GM12878 (cell line): ENCODE measurements around the gene OR1S1. TPM values are rescaled to one million over a fixed set of nuclear protein-coding genes. Genes with fewer than 3 reads are reported as not detected.

Experiments
- ATAC-seq: fragments of 200-7000 bp; cut with Tn5 transposase; 3 replicates; pipeline ENCODE4 v1.9.1; 2020; ENCODE audit warnings: mild to moderate bottlenecking, moderate library complexity
- BruUV-seq: library from RNA; stranded (reverse); fragments of 400-500 nt; replicated peaks from 2 replicates; lab custom pipeline; 2021; lab: Mats Ljungman, UMichigan
- CTCF ChIA-PET: fragments of 300-600 bp; sonication (Branson Sonifier 250); formaldehyde crosslinking; extraction: SDS; loops from one replicate; lab custom pipeline; 2021; ENCODE audit warnings: inconsistent platforms; lab: Yijun Ruan, JAX
- POLR2A ChIA-PET: fragments of 350-600 bp; formaldehyde crosslinking; extraction: SDS; loops from one replicate; lab custom pipeline; 2021; ENCODE audit warnings: inconsistent platforms; lab: Charles Lee
- RAD21 ChIA-PET: fragments of 300-600 bp; sonication (Branson Sonifier 250); formaldehyde crosslinking; loops from one replicate; lab custom pipeline; 2023; ENCODE audit warnings: antibody characterized with exemption; ENCODE audit not compliant: unreplicated experiment; lab: Charles Lee
- SMC1A ChIA-PET: fragments of 300-600 bp; sonication (Branson Sonifier 250); formaldehyde crosslinking; loops from one replicate; lab custom pipeline; 2023; ENCODE audit not compliant: unreplicated experiment, uncharacterized antibody; lab: Charles Lee
- DNase-seq: peaks from one replicate; pipeline ENCODE4 v3.0.0-alpha.2; 2011; ENCODE audit warnings: low read depth, low spot score
- FAIRE-seq: peaks from 3 replicates; lab custom pipeline; 2011; peaks lifted over from hg19 to GRCh38; lab: Jason Lieb, UNC
- H2AFZ ChIP-seq: 2 replicates; pipeline ENCODE4 v1.6.0; 2011; ENCODE audit warnings: low read depth, low read length, control low read depth; ENCODE audit not compliant: control insufficient read depth
- H3K27ac ChIP-seq: 2 replicates; pipeline ENCODE4 v1.5.1; 2011; ENCODE audit warnings: control low read depth; ENCODE audit not compliant: control insufficient read depth, insufficient read depth
- H3K27me3 ChIP-seq, 2 experiments: replicated peaks in 1 of 2; 2 replicates each; pipeline versions ENCODE4 v1.6.0 to v1.6.1; 2011; ENCODE audit warnings: low read length in 1 of 2; ENCODE audit not compliant: control insufficient read depth in 2 of 2, insufficient read depth in 2 of 2
- H3K36me3 ChIP-seq, 2 experiments: 2 replicates each; pipeline ENCODE4 v1.5.1; 2011; ENCODE audit warnings: low read length in 1 of 2; ENCODE audit not compliant: control insufficient read depth in 2 of 2, insufficient read depth in 2 of 2
- H3K4me1 ChIP-seq: 2 replicates; pipeline ENCODE4 v1.6.1; 2011; ENCODE audit warnings: mild to moderate bottlenecking, low read length, moderate library complexity, mixed read lengths; ENCODE audit not compliant: control insufficient read depth, insufficient read depth
- H3K4me2 ChIP-seq: 2 replicates; pipeline ENCODE4 v1.6.0; 2011; ENCODE audit warnings: control low read depth; ENCODE audit not compliant: control insufficient read depth, insufficient read depth
- H3K4me3 ChIP-seq: fragments of 200-600 bp; sonication (generic); 2 replicates; pipeline ENCODE4 v1.5.1; 2016
- H3K79me2 ChIP-seq: 2 replicates; pipeline ENCODE4 v1.6.0; 2011; ENCODE audit warnings: low read length; ENCODE audit not compliant: control insufficient read depth, insufficient read depth
- H3K9ac ChIP-seq: 2 replicates; pipeline ENCODE4 v1.8.0; 2011; ENCODE audit warnings: low read length, control low read depth, mixed read lengths; ENCODE audit not compliant: control insufficient read depth, insufficient read depth
- H3K9me3 ChIP-seq: replicated peaks from 3 replicates; pipeline ENCODE4 v1.5.1; 2011; ENCODE audit warnings: mild to moderate bottlenecking, low read length; ENCODE audit not compliant: control insufficient read depth, insufficient read depth
- H4K20me1 ChIP-seq: 2 replicates; pipeline ENCODE4 v1.6.0; 2011; ENCODE audit not compliant: control insufficient read depth, insufficient read depth
- GABPA ChIP-seq: IDR thresholded peaks from 2 replicates; pipeline ENCODE4 v1.6.1; 2014; ENCODE audit warnings: antibody characterized with exemption, low read depth, mild to moderate bottlenecking, inconsistent platforms
- MYB ChIP-seq: fragments of 150-350 bp; IDR thresholded peaks from 2 replicates; pipeline ENCODE4 v1.6.1; 2014; ENCODE audit warnings: mild to moderate bottlenecking, low read depth, low read length, borderline replicate concordance
- NRF1 ChIP-seq: conservative IDR thresholded peaks from 2 replicates; pipeline ENCODE4 v1.6.1; 2011; ENCODE audit warnings: mild to moderate bottlenecking, low read depth, low read length, improper control_type of control experiment
- PBX3 ChIP-seq: IDR thresholded peaks from 2 replicates; pipeline ENCODE4 v1.6.1; 2011; ENCODE audit warnings: mild to moderate bottlenecking, low read depth, low read length, moderate library complexity; ENCODE audit not compliant: insufficient replicate concordance
- USF2 ChIP-seq: IDR thresholded peaks from 2 replicates; pipeline ENCODE4 v1.6.1; 2011; ENCODE audit warnings: low read depth, low read length, improper control_type of control experiment, borderline replicate concordance
- ZBED1 ChIP-seq: IDR thresholded peaks from 2 replicates; pipeline ENCODE4 v1.6.1; 2016; ENCODE audit warnings: borderline replicate concordance
- ZBTB11 ChIP-seq: fragments of 450-650 bp; formaldehyde crosslinking; IDR thresholded peaks from 2 replicates; pipeline ENCODE4 v1.5.0; 2022; ENCODE audit warnings: mild to moderate bottlenecking, missing genetic modification characterization
- in situ Hi-C: fragments of 300-500 bp; cut with MboI; formaldehyde crosslinking; loops from 9 replicates; pipeline ENCODE4 v1.14.3; 2018; ENCODE audit warnings: mixed read lengths
- intact Hi-C: fragments of 100-400 bp; cut with micrococcal nuclease; formaldehyde crosslinking; loops from one replicate; pipeline ENCODE4 v1.14.2; 2022; ENCODE audit not compliant: unreplicated experiment
- polyA plus RNA-seq, 11 experiments: library from polyadenylated mRNA; depleted of rRNA in 4 of 11; unstranded in 6 of 11; stranded (reverse) in 5 of 11; fragments of >200 nt; fragmentation: Nextera tagmentation in 4 of 11; fragmentation: Illumina TruSeq in 1 of 11; extraction: Ambion mirVana in 4 of 11; extraction: Trizol in 1 of 11; gene quantifications; 1 replicate in 1 of 11; 2 replicates in 10 of 11; pipeline versions ENCODE4 v1.2.1 to v1.2.3, GENCODE V29; 2011 to 2016; ENCODE audit warnings: inconsistent platforms in 2 of 11, missing spikeins in 2 of 11, low read depth in 1 of 11
- total RNA-seq, 4 experiments: library from RNA; depleted of rRNA in 3 of 4; stranded (reverse); fragments of >200 nt in 3 of 4; fragmentation: Illumina TruSeq in 1 of 4; extraction: Trizol in 1 of 4; gene quantifications; 2 replicates each; pipeline versions ENCODE4 v1.2.1 to v1.2.3, GENCODE V29; 2013 to 2021

The OR1S1 gene
- total and polyA plus RNA-seq, 10 of the 15 experiments (the other 5 are each of a cell fraction or from before 2014, with no cell fraction given): not detected

- TF ChIP-seq ZBTB11 (CRISPR knock-in tag) (no peak), MYB (no peak), USF2 (no peak), PBX3 (no peak)
- TF ChIP-seq, all 136 proteins: peak for 0
These were observed 8.5 kb upstream of the OR1S1 start, which contains the start of gene OR1S2 (continued) for GRCh38 chr11:58204042-58204441.

- in situ Hi-C loops: no loop called here
- no peak overlapping the region for H3K9ac ChIP-seq
- ChIA-PET RAD21 (no interaction called here), POLR2A (no interaction called here), SMC1A (no interaction called here), CTCF (interaction anchor here (0.7 kb wide), 1 partner anchor 36 kb away, joined by 3 read pairs; no protein-coding TSS in a partner anchor)
- TF ChIP-seq NRF1: no peak
- no peak for TF ChIP-seq ZBED1
- no peak for TF ChIP-seq GABPA
- FAIRE-seq (no peak), DNase-seq (no peak), ATAC-seq (no peak)
- no peaks in the 10 kb centered on the region for H3K27me3 ChIP-seq
- H3K27ac ChIP-seq: no peak overlapping the region
- no peak overlapping the region for H3K4me3 ChIP-seq
- H2AFZ ChIP-seq: no peak overlapping the region
- no peaks in the 10 kb centered on the region for H3K36me3 ChIP-seq
- H3K9me3 ChIP-seq: no peaks in the 10 kb centered on the region
- H4K20me1 ChIP-seq: no peaks in the 10 kb centered on the region
- H3K79me2 ChIP-seq: no peaks in the 10 kb centered on the region
- intact Hi-C loops: no loop called here
- BruUV-seq: no TSS peak
- no peaks in the 10 kb centered on the region for H3K4me1 ChIP-seq
- H3K4me2 ChIP-seq: no peak overlapping the region
These were observed 4.0 kb downstream of the OR1S1 start for GRCh38 chr11:58216476-58216875.
